Raji (cell line): ENCODE measurements around the gene DPT.

Source experiments
- POLR2A ChIP-seq: IDR thresholded peaks from 2 replicates; pipeline ENCODE4 v1.6.1; 2011; ENCODE audit warnings: low read depth, low read length, control low read depth; ENCODE audit not compliant: insufficient read depth

The DPT gene

DNA sequence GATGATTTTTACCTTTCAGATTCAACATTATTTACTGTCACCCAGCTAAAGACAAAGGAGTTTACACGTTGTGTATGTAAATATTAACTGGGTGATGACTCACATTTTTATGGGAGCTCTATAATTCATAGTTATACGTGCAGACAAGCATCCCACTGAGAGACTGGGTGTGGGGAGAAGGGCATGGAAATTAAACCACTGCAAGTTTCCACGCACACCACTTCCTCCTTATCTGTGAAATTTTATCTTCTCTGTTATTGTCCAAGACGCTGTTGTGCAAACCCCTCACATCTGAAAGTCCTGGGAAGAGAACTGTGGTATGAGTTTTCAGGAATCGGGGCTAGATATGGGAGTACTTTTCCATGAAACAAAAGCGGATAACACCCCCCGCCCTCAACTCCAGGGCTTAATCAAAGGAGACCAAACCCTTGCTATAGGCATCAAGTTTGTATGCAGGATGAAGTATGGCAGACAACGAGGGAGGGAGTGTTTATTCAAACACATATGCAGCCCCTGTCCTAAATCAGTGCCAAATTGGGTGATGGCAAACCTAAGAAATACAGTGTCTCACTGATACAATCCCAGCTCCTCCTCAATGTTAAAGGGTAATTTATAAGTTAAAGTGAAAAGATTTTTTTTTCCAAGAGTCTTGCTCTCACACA, 23.3 kb upstream of the DPT start:
- no peak for TF ChIP-seq POLR2A

DNA sequence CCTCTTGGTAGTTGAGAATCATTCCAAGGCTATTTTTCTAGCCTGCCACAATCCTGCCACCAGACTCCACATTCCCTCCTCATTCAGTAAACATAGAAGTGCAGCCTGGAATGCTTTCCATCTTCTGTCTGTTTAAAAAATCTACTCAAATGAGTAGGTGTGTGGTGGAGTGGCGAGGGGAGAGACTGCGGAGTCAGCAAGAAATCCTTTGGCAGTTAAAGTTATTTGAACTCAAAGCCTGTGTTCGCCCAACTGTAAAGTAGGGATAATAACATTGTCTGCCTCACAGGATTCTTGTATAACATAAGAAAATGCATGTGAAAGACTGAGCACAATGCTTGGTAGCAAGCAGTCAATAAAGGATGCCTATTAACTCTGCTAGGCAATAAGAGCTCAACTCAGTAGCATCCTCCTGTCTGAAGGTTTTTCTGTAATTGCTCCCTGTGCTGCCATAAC, 22.2 kb upstream of the DPT start:
- TF ChIP-seq POLR2A: no peak

DNA sequence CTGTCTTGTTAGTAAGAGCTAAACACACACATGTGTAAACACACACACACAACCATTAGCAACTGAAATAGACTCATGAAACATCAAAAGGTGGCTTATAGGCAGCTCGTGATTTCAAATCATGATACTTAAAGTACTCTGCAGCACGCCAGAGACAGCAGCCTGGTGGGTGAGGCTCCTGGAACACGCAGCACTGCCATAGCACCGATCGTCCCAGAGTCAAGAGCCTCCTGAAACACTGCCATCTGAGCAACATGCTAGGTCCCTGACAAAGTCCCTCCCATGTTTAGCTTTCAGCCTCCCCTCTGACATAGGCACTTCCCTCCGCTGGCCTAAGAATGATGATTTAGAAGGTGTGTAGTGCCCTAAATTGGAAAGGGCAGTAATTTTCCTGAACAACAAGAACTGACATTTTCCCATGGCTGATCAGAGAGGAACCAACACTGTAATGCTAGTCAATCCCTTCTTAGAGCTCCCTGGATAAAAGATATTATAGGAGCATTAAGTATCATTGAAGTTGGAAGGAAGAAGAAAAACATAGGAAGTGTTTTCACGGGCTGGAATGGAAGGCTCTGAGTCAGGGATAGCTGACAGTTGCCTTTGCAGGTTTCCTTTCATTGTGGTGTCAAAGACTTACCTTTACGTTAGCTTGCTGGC, 14.1 kb upstream of the DPT start:
- no peak for TF ChIP-seq POLR2A

DNA sequence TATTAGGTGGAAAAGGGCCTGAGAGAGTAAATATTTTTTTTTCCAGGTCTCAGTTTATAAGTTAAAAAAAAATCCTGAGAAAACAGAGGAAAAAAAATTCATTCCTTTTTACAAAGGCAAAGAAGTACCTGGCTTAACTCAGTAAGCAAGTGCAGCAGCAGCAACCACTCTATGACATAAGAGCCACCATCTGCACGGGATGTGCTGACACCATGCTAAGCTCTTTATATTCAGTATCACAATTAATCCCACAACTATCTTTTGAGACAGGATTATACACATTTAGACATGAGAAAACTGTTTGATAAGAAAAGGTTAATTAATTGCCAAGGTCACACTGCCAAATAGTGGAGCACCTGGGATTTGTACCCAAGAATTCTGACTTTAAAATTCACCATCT, 13.4 kb upstream of the DPT start:
- TF ChIP-seq POLR2A: no peak

DNA sequence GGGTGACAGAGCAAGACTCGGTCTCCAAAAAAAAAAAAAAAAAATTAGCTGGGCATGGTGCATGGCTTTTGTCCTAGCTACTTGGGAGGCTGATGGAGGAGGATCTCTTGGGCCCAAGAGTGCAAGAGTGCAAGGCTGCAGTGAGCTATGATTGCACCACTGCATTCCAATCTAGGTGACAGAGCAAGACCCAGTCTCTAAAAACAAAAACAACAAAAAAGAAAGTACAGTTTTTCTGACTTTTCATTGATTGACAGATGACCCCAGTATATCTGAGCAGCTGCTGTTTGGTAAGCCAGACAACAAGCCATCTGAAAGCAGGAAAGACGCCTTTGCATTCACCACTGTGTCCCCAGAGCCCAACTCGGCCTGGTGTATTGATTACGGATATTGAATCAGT, 10.9 kb upstream of the DPT start:
- no peak for TF ChIP-seq POLR2A

DNA sequence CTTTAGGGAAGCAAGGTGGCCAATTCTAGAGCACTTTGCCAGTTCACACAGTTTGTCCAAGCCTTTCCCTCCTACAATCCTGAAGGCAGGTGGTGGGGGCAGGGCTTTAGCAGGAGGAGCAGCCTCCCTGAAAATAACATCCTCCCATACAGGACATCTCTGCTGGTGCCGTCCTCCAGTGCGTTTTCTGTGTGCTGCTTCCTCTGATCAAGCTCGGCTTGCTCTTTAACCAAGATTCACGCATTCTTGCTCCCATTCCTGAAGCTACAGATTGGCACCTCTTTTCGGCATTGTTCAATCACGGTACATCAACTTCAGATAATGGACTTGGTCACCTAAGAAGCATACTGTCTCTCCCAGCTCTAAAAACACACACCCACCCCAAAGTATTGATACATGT, 7.5 kb upstream of the DPT start:
- TF ChIP-seq POLR2A: no peak

DNA sequence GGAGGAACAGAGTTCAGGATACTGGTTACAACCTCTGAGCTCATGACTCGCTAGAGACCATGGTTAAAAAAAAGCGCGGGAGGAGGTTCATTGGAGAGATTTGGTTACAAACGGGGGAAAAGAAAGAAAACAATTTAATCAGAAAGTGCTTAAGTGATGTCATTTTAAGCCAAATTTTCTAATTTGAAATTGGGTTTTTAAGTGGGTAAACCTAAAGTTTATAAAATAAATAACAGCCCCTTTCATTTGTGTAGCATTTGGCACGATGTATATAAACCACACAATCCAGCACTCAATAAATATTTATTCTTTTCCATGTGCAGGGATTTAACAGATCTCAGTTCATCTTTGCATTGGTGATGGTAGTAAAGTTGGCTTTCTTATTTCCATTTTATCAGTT, 7.0 kb upstream of the DPT start:
- TF ChIP-seq POLR2A: no peak

DNA sequence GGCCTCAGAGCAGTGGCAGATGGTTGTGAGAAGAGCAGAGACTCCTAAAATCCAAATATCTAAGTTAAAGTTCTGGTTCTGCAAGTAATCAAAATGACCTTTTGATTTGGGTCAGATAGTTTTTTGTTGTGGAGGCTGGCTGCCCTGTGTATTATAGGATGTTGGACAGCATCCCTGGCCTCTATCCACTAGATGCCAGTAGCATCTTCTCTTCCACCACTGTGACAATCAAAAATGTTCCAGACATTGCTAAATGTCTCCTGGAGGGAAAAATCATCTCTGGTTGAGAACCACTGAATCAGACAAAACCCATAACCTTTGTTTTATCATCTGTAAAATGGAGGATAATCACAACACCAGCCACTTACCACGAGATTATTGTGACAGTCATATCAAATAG, 5.9 kb upstream of the DPT start:
- TF ChIP-seq POLR2A: no peak

DNA sequence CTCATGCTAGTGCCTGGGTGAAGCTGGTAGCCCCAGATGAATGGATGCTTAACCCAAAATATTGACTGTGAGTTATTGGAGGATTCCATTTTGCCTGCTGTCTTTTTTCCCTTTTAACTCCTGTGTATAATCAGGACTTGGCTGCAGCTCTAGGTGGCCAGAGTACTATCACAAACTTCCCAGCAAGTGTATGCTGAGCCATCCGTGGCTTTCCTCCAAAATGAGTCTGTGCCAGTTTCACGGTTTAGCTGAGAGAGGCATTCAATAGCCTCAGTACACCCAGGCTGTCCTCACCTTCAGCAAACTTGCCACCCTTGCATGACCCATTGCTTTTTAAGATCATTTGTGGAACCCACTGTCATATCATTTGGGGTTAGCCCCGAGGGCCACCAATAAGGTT, 5.3 kb upstream of the DPT start:
- no peak for TF ChIP-seq POLR2A

DNA sequence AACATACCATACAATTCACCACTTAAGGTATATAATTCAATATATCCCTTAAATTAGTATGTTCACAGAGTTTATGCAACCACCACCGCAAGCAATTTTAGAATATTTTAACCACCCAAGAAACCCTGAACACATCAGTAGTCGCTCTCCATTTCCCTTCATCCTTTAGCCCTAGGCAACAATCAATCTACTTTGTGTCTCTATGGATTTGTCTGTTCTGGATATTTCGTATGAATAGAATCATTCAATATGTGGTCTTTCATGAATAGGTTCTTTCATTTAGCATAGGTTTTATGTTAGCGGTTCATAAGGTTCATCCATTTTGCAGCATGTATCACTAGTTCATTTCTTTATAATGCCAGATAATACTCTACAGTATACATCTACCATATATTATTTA, 4.2 kb upstream of the DPT start:
- TF ChIP-seq POLR2A: no peak

DNA sequence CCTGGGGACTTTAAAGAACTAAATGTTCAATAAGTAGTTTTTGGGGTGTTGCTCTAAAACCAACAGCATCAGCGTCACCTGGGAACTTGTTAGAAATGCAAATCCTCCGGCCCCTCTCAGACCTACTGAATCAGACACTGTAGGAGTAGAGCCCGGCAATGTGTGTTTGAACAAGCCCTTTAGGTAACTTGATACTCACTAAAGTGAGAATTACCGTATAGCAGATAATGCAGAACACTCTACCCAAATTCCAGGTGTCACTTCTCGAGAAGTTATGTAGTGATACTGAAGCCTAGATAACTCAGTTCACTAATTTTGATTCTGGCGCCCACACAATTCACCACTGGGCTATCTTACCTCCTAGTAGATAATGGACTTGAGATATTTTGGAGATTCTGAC, 3.7 kb upstream of the DPT start:
- TF ChIP-seq POLR2A: no peak

DNA sequence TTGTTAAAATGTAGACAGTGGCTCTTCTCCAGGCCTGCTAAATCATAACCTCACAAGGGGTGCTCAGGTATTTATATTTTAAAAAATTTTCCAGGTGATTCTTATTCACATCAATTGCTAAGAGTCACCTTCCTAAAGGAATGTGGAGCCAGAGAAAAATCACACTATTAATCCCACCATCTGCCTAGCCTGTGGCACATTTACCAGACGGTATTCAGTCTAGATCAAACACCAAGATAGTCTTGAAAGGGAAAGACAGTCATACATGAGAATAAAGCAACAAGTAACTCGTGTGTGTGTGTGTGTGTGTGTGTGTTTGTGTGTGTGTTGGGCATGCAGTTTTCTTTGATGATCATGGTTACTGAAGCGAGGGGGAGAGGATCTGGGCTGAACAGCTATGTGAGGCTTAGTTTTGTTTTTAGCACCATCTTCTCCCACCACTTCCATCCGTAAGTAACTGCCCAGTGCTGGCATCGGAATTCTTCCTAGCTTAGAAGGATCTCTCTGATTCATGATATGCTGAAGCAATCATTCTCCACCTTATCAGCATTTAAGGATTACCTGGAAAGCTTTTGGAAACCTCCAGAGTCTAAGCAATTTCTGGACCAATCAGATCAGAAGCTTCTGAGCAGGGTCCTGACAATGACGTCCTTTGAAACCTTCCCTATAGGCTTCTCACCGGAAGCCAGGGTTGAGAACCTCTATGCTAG, 2.4 kb upstream of the DPT start:
- TF ChIP-seq POLR2A: no peak

DNA sequence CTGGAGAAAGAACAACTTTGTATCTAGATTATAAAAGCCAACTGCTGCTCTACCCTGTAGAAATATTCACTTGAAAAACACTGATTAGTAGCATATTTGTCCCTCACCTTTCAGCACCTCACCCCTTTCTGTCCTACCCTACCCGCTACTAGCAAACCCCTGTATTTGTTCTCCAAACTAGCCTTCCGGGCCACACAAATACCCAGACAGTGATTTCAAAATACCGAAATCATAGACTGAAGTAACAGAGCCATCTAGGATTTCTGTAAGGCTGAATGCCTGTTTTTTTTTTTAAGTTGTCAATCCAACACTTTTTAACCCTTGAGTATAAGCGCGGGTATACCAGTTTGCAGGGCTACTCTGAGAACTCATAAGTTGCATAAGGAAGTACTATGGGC, 398 bp upstream of the DPT start:
- TF ChIP-seq POLR2A: no peak

DNA sequence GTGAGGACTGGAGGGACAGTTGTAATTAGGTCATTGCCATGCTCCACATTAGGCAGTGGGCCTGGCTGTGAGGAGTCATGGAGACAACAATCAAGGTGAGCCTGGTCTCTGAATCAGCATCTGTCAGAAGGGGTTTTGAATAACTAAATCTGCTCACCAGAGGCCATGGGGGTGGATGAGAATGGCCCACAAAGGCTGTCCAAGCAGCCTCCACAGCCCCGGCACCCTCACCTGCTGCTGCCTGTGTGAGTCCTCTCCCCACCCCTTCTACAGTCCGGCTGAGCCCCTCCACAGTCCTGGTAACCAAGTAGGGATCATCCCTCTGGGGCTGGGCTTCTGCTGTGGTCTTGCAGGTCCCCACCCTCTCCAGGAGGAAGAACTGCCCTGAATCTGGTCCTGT, 2.3 kb downstream of the DPT start:
- no peak for TF ChIP-seq POLR2A

DNA sequence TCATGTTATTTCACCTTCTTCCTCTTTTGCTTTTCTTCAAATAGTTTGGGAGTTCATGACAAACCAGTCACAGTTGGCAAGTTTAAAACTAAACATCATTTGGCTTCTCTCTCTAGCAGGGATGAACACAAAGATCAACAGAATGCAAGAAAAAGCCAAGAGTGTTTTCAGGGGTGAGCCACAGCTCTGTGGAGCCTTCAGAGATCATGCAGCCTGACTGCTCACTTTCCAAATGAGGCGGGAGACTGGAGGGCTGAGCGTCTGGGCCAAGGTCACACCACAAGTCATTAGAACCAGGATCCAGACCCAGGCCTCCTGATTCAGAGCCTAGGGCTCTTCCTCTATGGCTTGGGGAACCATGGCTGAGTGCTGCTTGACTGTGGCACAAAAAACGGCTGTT, 2.7 kb downstream of the DPT start:
- TF ChIP-seq POLR2A: no peak

DNA sequence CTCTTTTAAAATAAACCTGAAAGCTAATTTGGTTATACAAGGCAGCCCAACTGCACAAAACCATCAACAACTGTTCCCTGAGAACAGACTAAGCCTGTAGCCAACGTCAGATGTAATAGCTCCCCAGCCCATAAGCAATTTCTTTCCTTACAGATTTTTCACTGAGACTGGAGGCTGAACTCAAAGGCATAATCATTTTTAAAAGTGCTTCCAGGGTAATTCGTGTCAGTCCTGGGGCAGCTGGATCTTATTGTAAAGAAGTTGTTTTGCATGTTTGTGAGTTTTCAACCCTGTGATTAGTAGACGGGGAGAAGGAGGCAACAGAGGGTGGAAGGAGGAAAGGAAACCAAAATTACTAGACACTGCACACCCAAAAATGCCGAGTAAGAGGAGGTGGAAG, 3.2 kb downstream of the DPT start:
- TF ChIP-seq POLR2A: no peak
